Activated CD4-positive, alpha-beta T cell treated with anti-CD3 and anti-CD28 coated beads, Interleukin-2, amount 10 ng/mL, durations not matched to agents 24 days and 14 days (primary cell): Measurements from ENCODE around the gene RPP40. TPM values are rescaled to one million over a fixed set of nuclear protein-coding genes. Genes with fewer than 3 reads are reported as not detected.

Experiments used
- DNase-seq: peaks from one replicate; pipeline ENCODE4 v3.0.0; 2022
- H3K27ac Mint-ChIP-seq: one replicate; pipeline ENCODE4 v1.8.0; 2022; ENCODE audit warnings: mild to moderate bottlenecking, mixed read lengths
- H3K27me3 Mint-ChIP-seq: one replicate; pipeline ENCODE4 v1.8.0; 2022; ENCODE audit warnings: mixed read lengths
- H3K36me3 Mint-ChIP-seq: one replicate; pipeline ENCODE4 v1.8.0; 2022; ENCODE audit warnings: low read depth, mild to moderate bottlenecking, mixed read lengths
- H3K4me1 Mint-ChIP-seq: one replicate; pipeline ENCODE4 v1.8.0; 2021; ENCODE audit warnings: mixed read lengths
- H3K4me3 Mint-ChIP-seq: one replicate; pipeline ENCODE4 v1.8.0; 2022; ENCODE audit warnings: mild to moderate bottlenecking, moderate library complexity, mixed read lengths
- H3K9me3 Mint-ChIP-seq: one replicate; pipeline ENCODE4 v1.8.0; 2021; ENCODE audit warnings: mixed read lengths
- intact Hi-C: fragments of 100-400 bp; cut with micrococcal nuclease; formaldehyde crosslinking; loops from one replicate; pipeline ENCODE4 v1.15.1; 2023
- total RNA-seq: library from RNA; stranded (reverse); gene quantifications from 2 replicates; pipeline ENCODE4 v1.2.3, GENCODE V29; 2022

Gene RPP40
- total RNA-seq, 1 donor from 2014 or later: 16.4 TPM

GRCh38 chr6:4972438-4972837 is 31.4 kb downstream of the RPP40 start:
- Mint-ChIP-seq H3K36me3 (no peaks in the 10 kb centered on the region), H3K9me3 (peaks cover 9% of the 10 kb centered on the region), H3K4me3 (no peak overlapping the region), H3K4me1 (no peaks in the 10 kb centered on the region), H3K27ac (no peak overlapping the region), H3K27me3 (peaks cover 10% of the 10 kb centered on the region)
- DNase-seq: no peak
- intact Hi-C loops: no loop called here

- Mint-ChIP-seq H3K4me3 (no peak overlapping the region), H3K4me1 (no peaks in the 10 kb centered on the region), H3K27ac (no peak overlapping the region), H3K27me3 (peaks cover 8% of the 10 kb centered on the region), H3K9me3 (peaks cover 5% of the 10 kb centered on the region), H3K36me3 (no peaks in the 10 kb centered on the region)
- intact Hi-C loops: no loop called here
- DNase-seq: no peak
These were observed 32.0 kb downstream of the RPP40 start for GRCh38 chr6:4971851-4972250.

- no peak overlapping the region for H3K27ac Mint-ChIP-seq
- no peaks in the 10 kb centered on the region for H3K9me3 Mint-ChIP-seq
These were observed 33.0 kb downstream of the RPP40 start for GRCh38 chr6:4970739-4971395.

GRCh38 chr6:4969609-4970285 is 34.1 kb downstream of the RPP40 start:
- H3K27ac Mint-ChIP-seq: no peak overlapping the region
- no peaks in the 10 kb centered on the region for H3K4me1 Mint-ChIP-seq
- H3K27me3 Mint-ChIP-seq: peaks cover 6% of the 10 kb centered on the region
- no peak for DNase-seq
- no peak overlapping the region for H3K4me3 Mint-ChIP-seq
- intact Hi-C loops: no loop called here
- H3K36me3 Mint-ChIP-seq: no peaks in the 10 kb centered on the region
- H3K9me3 Mint-ChIP-seq: no peaks in the 10 kb centered on the region

More at GRCh38 chr6:4970739-4971395, 33.0 kb downstream of the RPP40 start:
- H3K36me3 Mint-ChIP-seq: no peaks in the 10 kb centered on the region
- intact Hi-C loops: no loop called here
- H3K4me3 Mint-ChIP-seq: no peak overlapping the region
- H3K4me1 Mint-ChIP-seq: no peaks in the 10 kb centered on the region
- DNase-seq: no peak
- peaks cover 6% of the 10 kb centered on the region for H3K27me3 Mint-ChIP-seq

- H3K36me3 Mint-ChIP-seq: no peaks in the 10 kb centered on the region
- intact Hi-C loops: no loop called here
- H3K4me3 Mint-ChIP-seq: no peak overlapping the region
- no peaks in the 10 kb centered on the region for H3K9me3 Mint-ChIP-seq
- no peaks in the 10 kb centered on the region for H3K4me1 Mint-ChIP-seq
- H3K27me3 Mint-ChIP-seq: peaks cover 5% of the 10 kb centered on the region
- no peak for DNase-seq
- H3K27ac Mint-ChIP-seq: no peak overlapping the region
These were observed 36.4 kb downstream of the RPP40 start for GRCh38 chr6:4967301-4968030.

- DNase-seq: no peak
- intact Hi-C loops: no loop called here
- peaks cover 3% of the 10 kb centered on the region for H3K27me3 Mint-ChIP-seq
- no peak overlapping the region for H3K27ac Mint-ChIP-seq
- no peaks in the 10 kb centered on the region for H3K36me3 Mint-ChIP-seq
- no peak overlapping the region for H3K4me3 Mint-ChIP-seq
- no peaks in the 10 kb centered on the region for H3K9me3 Mint-ChIP-seq
- H3K4me1 Mint-ChIP-seq: no peaks in the 10 kb centered on the region
These were observed 38.1 kb downstream of the RPP40 start for GRCh38 chr6:4965562-4966389.

- H3K9me3 Mint-ChIP-seq: no peaks in the 10 kb centered on the region
- no peaks in the 10 kb centered on the region for H3K4me1 Mint-ChIP-seq
- intact Hi-C loops: no loop called here
These were observed 38.9 kb downstream of the RPP40 start for GRCh38 chr6:4964675-4965561.

GRCh38 chr6:4962905-4963304 is 40.9 kb downstream of the RPP40 start:
- no peaks in the 10 kb centered on the region for H3K36me3 Mint-ChIP-seq
- no peak for DNase-seq
- no peak overlapping the region for H3K27ac Mint-ChIP-seq
- no peaks in the 10 kb centered on the region for H3K4me1 Mint-ChIP-seq
- H3K4me3 Mint-ChIP-seq: no peak overlapping the region
- H3K9me3 Mint-ChIP-seq: no peaks in the 10 kb centered on the region
- intact Hi-C loops: no loop called here
- H3K27me3 Mint-ChIP-seq: peaks cover 10% of the 10 kb centered on the region

More at GRCh38 chr6:4964675-4965561, 38.9 kb downstream of the RPP40 start:
- Mint-ChIP-seq H3K36me3 (no peaks in the 10 kb centered on the region), H3K4me3 (no peak overlapping the region), H3K27me3 (peaks cover 7% of the 10 kb centered on the region), H3K27ac (no peak overlapping the region)
- no peak for DNase-seq

- H3K27me3 Mint-ChIP-seq: peaks cover 10% of the 10 kb centered on the region
- H3K9me3 Mint-ChIP-seq: no peaks in the 10 kb centered on the region
- no peak for DNase-seq
- no peaks in the 10 kb centered on the region for H3K4me1 Mint-ChIP-seq
- intact Hi-C loops: no loop called here
- H3K4me3 Mint-ChIP-seq: no peak overlapping the region
- no peaks in the 10 kb centered on the region for H3K36me3 Mint-ChIP-seq
- no peak overlapping the region for H3K27ac Mint-ChIP-seq
These were observed 42.3 kb downstream of the RPP40 start for GRCh38 chr6:4961322-4962168.

GRCh38 chr6:4958624-4959023 is 45.2 kb downstream of the RPP40 start:
- H3K9me3 Mint-ChIP-seq: no peaks in the 10 kb centered on the region
- intact Hi-C loops: no loop called here
- no peaks in the 10 kb centered on the region for H3K4me1 Mint-ChIP-seq
- no peak for DNase-seq
- H3K4me3 Mint-ChIP-seq: no peak overlapping the region
- no peak overlapping the region for H3K27ac Mint-ChIP-seq
- H3K36me3 Mint-ChIP-seq: peaks cover 5% of the 10 kb centered on the region
- H3K27me3 Mint-ChIP-seq: peaks cover 7% of the 10 kb centered on the region

GRCh38 chr6:4957521-4958231 is 46.2 kb downstream of the RPP40 start:
- Mint-ChIP-seq H3K9me3 (no peaks in the 10 kb centered on the region), H3K4me1 (no peaks in the 10 kb centered on the region), H3K27me3 (peaks cover 7% of the 10 kb centered on the region), H3K4me3 (no peak overlapping the region), H3K27ac (no peak overlapping the region), H3K36me3 (peaks cover 5% of the 10 kb centered on the region)
- DNase-seq: no peak
- intact Hi-C loops: no loop called here

GRCh38 chr6:4956625-4957024 is 47.2 kb downstream of the RPP40 start:
- Mint-ChIP-seq H3K27ac (no peak overlapping the region), H3K27me3 (peaks cover 7% of the 10 kb centered on the region), H3K4me3 (no peak overlapping the region), H3K9me3 (no peaks in the 10 kb centered on the region), H3K36me3 (peaks cover 5% of the 10 kb centered on the region), H3K4me1 (no peaks in the 10 kb centered on the region)
- intact Hi-C loops: no loop called here
- DNase-seq: no peak
